GM19099 (cell line): ENCODE data around the gene CSDE1.

Experiments
- POLR2A ChIP-seq: IDR thresholded peaks from 3 replicates; pipeline ENCODE4 v1.6.1; 2011; ENCODE audit warnings: low read depth; ENCODE audit not compliant: insufficient read length; ENCODE audit errors: extremely low read depth

CSDE1 gene

GRCh38 chr1:114691061-114691460, 66.7 kb downstream of the CSDE1 start:
- TF ChIP-seq POLR2A, result no peak

- TF ChIP-seq POLR2A, result no peak
Observed at GRCh38 chr1:114690148-114690547, 67.6 kb downstream of the CSDE1 start.

GRCh38 chr1:114688526-114688925, 69.3 kb downstream of the CSDE1 start:
- TF ChIP-seq POLR2A, result no peak

DNA sequence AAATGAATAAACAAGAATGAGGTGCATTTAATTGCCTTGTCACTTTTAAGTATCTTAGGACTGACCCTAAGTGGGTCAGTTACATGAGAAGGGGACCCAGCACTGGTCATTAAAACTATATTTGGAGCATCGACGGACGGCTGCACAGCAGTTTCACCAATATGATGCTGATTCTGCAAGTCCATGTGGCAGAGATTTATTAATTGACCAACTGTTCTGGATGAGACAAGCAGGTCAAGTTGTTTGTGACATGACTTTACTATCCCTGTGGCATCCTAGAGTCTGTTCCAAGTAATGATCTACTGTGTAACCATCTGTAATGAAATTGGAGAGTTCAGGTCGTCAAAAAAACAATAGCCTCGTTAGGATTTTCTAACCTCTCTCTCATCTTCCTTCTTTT, 71.9 kb downstream of the CSDE1 start:
- TF ChIP-seq POLR2A, result no peak

- no peak for TF ChIP-seq POLR2A
Observed at GRCh38 chr1:114677691-114678090, 80.1 kb downstream of the CSDE1 start.

GRCh38 chr1:114676115-114676514, 81.7 kb downstream of the CSDE1 start:
- TF ChIP-seq POLR2A, result no peak

DNA sequence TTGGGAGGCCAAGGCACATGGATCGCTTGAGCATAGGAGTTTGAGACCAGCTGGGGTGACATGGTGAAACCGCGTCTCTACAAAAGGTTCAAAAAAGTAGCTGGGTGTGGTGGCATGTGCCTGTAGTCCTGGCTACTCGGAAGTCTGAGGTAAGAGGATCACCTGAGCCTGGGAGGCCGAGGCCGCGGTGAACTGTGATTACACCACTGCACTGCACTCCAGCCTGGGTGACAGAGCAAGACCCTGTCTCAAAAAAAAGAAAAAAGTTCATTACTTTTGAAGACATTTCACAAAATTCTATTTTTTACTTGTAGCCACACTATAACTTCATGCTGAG, 85.9 kb downstream of the CSDE1 start:
- TF ChIP-seq POLR2A, result no peak

DNA sequence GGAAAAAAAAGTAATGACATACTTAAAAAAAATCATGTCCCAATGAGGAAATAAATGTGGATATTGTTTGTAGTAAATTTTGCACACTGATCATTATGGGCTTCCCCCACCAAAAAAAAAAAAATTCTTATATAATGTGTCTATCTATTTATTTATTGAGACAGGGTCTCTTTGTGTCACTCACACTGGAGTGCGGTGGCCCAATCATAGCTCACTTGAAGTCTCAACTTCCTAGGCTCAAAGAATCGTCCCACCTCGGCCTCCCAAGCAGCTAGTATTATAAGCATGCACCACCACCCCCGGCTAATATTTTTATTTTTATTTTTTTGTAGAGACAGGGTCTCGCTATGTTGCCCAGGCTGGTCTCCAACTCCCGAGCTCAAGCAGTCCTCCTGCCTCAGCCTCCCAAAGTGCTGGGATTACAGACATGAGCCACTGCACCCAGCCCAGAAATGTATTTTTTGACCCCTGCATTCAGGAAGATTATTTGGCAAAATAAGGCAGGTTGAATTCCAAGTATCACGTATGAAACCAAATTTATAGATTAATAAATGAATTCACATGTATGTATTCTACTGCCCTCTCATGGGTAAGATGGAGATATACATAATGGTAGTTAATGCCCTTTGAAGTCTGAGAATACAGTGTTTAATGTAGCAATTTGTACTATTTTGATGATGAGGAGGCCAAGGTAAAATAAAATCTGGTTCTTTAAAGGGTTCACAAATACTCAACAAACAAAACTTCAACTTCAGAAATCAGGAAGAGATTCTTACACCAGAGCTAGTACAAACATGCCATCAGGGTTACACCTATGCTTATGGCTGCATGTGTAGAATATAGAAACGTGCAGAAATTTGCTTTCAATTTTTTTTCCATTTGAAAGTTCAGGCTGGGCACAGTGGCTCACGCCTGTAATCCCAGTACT, 86.5 kb downstream of the CSDE1 start:
- no peak for TF ChIP-seq POLR2A

GRCh38 chr1:114670083-114671010, 87.4 kb downstream of the CSDE1 start:
- TF ChIP-seq POLR2A, result no peak

DNA sequence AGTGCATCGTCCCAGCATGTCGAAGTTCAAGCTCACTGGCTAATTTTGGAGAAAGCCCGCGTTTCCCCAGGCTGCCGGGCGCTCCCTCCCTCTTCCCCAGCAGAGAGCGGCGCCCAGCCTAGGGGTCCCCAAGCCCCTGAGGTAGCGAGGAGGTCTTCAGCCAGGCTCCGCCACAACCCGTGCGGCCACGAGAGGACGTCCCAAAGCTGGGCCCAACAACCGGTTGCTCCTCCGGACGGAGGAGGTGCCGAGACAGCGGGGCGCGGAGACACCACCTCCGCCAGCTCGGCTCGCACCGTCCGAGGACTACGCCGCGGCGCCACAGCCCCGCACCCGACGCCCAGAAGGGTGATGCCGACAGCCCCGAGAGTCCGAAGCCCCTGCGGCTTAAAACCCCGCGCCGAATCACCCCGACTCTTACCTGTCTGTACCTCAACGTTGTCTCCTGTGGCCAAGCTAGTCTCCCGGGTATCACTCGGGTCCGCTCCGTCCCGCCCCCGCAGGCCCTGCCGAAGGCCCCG, 88.2 kb downstream of the CSDE1 start, which contains the start of gene DENND2C:
DENND2C (minus strand) TSS at position 488 of the 521 bp plus-strand sequence. CDS start 44,065 bp downstream, outside the sequence.
- no peak for TF ChIP-seq POLR2A

GRCh38 chr1:114668784-114669561, 88.8 kb downstream of the CSDE1 start:
- TF ChIP-seq POLR2A, result no peak

DNA sequence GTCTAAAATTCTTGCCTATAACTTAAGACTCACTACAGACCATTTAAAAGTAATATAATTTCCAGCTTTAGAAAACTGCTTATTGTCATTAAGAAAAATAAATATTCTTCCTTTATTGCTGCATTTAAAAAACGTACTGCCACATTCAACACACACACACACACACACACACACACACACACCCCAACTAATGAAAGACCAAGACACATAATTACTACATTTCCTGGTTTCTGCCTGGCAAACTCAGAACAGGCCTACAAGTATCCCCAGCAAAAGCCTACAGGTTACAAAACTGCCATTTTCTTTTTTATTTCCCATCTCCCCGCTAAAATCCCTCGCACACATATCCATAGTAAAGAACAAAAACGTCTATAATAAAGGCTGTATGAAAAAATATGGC, 89.4 kb downstream of the CSDE1 start:
- no peak for TF ChIP-seq POLR2A

DNA sequence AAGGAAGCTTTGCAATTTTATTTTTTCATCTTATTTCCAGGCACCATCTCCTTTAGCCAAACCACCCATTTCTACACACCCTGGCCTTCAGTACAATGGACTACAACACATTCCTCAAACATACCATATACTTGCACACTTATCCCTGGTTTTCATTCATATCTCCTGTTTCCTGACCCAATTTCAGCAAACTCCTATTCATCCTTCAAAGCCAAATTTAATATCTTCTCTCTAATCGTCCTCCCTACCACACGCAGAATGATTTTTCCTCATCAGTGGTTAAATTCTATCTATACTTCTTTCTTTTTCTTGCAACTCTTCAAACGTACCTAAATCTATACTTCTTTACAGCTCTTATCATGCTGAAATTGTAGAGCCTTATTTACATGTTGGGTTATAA, 90.8 kb downstream of the CSDE1 start:
- no peak for TF ChIP-seq POLR2A
